HG03045 (cell line): ENCODE results near the gene LNP1.
"Not testable (repeated sequence)": the region's sequence is repeated elsewhere in the genome, so short reads cannot be mapped to it uniquely, and the experiment has no call there.

Experiments used
- ATAC-seq: cut with Tn5 transposase; IDR thresholded peaks from one replicate; pipeline ENCODE4 v1.9.1; 2021; ENCODE audit warnings: mild to moderate bottlenecking, moderate library complexity; ENCODE audit not compliant: unreplicated experiment

The LNP1 gene, protein sequence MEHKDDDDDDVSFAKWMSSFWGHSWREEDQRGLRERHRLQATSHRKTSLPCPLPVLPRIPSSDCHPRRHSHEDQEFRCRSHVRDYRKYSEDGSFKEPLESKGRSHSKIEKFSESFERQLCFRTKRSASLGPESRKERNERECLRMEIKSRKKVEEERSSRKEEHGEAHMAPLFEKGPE

DNA sequence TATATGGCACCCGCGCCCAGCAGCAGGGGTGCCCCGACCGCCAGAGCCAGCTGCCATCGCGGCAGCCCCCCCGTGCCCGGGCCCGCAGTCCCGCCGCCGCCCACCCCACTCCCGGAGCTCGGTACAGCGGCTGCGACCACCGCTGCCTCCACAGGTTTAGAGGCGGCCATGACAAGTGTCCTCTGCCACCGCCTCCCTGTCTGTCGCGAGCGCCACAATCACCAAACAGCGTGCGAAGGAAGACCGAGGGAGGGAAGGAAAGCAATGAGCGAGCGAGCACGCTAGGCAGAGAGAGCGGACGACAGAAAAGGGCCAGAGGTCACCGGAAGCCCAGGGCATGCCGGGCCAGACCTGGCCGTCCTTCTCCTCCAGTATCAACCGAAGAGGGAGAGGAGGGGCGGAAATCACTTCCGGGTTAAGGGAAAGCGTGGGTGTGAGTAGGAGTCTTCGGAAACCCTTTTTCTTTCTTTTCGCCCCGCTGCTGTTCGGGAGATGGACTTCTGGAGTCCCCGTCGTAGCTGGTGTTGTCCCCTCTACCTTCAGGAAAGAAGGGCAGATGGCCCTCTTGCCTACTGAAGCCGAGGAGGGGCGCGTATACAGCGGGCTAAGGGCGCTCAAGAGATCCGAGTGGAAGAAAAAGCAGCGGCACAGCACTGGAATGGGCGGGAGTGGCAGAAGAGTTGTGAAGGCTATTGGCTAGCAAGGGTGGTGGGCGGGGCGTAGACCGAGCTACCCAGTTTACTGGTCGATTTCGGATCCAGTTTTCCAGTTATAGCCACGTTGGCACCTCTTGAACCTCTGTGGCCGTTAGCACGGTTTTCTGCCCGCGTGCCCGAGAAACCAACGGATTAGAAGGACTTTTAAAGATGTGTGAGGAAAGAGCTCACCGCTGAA is at the start of gene LNP1, which contains the start of gene TOMM70:
TSS of gene LNP1 (plus strand) at position 760 of the 894 bp plus-strand sequence. CDS start 28,191 bp downstream, outside the sequence.
TSS of gene TOMM70 (minus strand) at position 310 of the 894 bp plus-strand sequence. CDS start at position 170, 140 bp downstream.
- peak; percentile 94 for ATAC-seq

DNA sequence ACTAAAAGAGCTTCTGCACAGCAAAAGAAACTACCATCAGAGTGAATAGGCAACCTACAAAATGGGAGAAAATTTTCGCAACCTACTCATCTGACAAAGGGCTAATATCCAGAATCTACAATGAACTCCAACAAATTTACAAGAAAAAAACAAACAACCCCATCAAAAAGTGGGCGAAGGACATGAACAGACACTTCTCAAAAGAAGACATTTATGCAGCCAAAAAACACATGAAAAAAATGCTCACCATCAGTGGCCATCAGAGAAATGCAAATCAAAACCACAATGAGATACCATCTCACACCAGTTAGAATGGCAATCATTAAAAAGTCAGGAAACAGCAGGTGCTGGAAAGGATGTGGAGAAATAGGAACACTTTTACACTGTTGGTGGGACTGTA is 49.6 kb upstream of the LNP1 start:
- ATAC-seq: not testable (repeated sequence)

DNA sequence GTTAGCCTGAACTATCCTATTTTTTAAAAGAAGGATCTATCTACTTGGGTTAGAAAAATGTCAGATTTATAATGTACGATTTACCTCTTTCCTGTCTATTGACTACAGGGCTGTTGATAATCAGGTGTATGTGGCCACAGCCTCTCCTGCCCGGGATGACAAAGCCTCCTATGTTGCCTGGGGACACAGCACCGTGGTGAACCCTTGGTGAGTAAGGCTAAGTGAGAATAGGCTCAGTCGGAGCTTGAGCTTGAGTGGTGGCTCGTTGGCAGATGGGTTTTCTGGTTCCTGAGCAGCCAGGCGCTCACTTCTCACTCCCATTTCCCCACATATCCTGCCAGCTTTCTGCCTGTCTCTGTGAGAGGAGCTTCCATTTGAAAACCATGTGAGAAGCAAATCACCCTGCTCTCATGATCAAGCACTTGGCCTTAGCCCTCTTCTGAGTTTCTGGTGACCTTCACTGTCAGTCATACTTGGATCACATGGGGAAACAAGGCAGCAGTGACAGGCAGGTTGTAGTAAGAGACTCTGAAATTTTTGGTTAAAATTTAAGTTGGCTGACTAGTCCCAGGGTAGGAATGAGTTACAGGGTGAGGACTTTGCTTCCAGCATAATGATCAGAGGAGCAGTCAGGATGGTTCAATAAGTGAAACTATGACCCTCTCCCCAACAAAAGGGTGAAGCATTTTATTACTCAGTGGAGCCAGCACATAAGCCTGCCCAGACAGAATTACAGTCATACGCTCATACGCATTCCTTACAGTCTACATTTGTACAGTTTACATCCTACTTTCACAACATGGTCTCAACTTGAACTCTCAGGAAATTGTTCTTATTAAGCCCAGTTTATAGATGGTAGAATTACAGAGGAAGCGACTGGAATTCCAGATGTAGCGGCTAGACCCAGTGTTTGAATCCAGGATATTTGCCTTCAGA is 48.8 kb upstream of the LNP1 start:
- no peak for ATAC-seq

DNA sequence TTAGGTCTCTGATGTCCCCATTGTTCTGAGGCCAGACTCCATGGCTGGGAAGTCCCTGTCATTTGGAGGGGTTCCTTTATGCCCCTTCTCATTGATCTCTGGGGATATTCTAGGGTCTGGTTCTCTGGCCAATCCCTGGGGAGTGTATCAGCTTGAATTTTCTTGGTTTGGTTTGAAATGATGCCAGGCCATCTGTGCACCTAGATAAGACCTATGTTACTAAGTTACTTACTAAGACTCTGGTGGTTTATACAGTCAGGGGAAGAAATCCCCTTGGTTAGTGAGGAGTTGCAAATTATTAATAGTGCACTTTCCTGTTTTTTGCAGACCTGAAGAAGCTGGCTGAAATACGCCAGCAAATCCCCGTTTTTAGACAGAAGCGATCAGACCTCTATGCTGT is 46.5 kb upstream of the LNP1 start:
- ATAC-seq: no peak

DNA sequence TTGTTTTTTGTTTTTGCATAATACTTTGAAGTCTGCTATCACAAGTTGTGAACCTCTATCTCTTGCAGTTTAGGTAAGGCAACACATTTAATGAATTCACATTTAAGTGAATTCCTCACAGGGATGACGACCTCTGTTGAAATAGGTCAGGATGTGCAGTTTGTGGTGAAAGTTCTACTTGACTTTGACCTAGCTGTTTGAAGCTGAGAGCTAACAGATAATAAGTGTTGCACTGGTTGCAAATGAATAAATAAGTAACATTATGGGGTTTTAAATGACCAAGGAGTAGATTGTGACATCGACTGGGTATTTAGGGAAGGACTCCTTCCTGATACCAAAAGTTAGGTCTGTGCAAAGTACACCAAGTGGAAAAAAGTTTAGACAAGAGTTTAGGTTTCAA is 42.9 kb upstream of the LNP1 start:
- ATAC-seq: no peak

DNA sequence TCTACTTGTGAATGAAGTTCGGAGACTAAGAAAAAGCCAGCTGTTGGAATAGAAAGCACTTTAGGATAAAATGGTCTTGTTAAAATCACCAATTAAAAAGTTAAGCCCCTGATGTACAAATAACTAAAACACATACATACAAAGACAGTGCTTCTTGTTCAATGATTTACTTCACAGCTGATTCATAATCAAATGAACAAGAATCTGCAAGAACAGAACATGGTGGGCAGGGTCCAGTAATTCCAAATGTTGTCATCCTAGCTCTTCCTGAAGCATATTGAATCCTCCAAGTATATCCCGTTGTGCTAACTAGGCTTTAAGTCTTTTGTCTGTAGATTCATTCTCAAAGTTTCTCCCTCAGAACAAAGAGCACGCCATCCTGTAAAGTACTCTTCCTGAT is 42.3 kb upstream of the LNP1 start:
- no peak for ATAC-seq

DNA sequence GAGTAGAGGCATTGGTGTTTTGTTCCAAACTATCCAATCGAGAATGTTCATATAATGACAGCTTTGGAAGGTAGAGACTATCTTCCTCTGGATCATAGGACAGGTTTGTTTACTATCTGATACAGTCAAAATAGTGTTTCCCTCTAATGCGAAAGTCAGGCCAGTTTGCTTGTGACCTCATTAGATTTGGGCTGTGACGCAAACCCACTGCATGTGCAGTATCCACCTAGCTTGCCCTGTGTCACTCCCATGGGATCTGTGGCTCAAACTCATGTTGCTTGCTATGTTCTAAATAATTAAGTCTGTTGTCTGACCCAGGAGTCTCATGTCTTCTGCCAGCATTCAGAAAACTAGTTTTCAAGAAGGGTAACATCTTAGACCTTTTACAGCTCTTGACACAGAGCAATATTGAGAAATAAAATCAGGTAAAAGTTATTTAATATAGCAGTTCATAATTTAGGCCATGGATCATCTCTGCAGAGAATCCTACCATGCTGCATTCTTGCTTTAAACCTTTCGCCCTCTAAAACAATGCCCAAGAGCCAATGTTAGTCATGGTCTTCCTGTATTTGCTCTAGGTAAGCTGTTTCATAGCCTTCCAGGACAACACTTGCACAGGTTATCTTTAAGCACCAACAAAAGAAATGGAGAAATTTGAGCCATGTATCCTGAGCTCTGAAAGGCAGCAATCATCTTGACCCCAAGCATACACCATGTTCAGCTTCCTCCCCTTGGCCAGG is 40.4 kb upstream of the LNP1 start:
- no peak for ATAC-seq

DNA sequence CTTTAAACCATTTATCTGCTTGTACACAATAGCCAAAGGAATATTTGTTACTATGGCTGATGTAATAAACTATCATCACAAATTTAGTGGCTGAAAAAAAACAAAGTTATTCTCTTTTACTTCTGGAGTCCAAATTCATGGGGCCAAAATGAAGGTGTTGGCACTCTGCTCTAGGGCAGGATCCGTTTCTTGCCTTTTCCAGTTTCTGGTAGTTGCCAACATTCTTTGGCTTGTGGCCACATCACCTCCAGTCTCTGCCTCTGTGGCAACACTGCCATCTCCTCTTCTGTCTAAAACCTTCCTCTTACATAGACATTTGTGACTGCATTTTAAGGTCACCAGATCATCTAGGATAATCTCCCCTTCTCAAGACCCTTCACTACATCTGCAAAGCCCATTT is 39.4 kb upstream of the LNP1 start:
- no peak for ATAC-seq

DNA sequence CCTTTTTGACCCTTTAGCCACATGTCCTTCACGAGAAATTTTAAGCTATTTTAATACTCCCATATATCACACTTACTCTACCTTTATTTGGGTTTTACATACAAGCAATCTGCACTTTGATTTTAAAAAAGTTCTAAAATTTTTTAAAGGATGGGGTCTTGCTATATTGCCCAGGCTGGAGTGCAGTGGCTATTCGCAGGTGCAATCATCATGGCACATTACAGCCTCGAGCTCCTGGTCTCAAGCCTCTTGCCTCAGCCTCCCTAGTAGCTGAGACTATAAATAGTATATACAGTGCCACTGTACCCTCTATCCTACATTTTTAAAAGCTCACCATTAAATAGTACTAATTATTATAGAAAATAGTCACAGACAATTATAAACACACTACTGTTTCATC is 36.9 kb upstream of the LNP1 start:
- no peak for ATAC-seq

DNA sequence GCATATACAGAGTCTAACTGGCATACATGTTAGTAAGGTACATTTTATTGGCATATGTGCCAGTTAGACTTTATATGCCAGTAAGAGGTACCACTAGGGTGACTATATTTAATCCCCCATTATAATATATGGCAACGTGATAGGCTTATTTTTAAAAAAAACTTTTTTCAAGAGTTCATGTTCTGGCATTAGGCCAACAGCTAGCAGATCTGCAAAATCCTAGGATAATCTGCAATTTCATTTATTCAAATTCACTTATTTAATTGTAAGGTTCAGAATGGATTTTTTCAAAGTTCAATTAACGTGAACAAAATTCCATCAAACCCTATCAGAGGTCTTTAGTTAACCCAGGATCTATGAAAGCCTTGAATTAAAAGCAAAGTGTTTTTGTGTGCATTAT is 34.9 kb upstream of the LNP1 start:
- ATAC-seq: no peak

DNA sequence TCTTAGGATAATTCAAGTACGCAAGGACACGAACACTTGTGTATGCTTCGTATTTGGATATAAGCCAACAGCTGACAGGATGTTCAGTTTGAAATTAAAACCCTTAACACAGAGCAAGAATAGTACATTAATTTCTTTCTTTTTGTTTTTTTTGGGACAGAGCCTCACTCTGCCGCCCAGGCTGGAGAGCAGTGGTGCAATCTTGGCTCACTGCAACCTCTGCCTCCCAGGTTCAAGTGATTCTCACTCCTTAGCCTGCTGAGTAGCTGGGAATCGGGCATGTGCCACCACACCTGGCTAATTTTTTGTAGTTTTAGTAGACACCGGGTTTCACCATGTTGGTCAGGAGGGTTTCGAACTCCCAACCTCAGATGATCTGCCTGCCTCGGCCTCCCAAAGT is 32.9 kb upstream of the LNP1 start:
- ATAC-seq: no peak

DNA sequence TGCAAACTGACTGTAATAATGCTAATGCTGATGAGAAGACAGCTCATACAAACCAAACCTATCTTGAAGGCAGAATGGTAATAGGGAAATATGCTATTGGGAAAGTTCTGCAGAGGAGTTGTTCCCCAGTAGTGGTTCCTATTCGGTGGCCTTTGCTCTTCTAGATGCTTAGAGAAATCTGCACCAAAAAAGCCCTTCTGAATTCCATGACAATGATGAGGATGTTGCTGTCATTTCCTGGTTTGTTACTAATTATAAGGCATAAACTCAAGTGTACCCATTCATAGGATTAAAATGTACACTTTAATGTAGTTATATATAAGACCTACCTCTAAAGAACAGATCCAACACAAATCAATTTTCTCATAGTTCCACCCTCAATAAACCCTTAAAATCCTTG is 30.6 kb upstream of the LNP1 start:
- ATAC-seq: no peak

DNA sequence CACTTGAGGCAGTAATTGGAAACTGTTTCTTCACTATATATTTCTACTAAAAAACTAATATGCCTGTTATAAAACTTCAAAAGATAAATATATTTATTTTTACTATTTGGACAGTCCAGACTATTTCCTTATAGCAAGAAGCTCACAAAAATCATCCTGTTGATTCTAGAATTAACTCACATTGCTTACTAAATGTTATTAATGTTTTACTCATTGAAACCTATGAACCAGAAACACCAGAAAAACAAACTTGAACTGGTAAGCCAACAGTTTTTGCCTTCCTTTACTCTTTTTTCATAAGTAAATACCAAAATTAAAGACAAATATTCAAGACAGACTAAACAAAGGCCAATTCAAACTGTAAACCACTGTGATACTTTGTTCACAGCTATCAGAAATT is 26.8 kb upstream of the LNP1 start:
- ATAC-seq: no peak

DNA sequence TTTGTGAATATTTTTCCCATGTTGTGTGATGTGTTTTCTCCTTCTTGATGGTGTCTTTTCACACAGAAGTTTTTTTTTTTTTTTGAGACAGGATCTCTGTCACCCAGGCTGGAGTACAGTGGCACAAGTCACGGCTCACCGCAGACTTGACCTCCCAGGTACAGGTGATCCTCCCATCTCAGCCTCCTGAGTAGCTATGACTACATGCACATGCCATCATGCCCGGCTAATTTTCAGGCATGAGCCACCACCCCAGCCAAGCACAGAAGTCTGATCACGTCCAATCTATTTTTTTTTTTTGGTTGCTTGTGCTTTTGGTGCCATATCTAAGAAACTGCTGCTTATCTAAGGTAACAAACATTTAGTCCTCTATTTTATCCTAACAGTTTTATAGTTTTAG is 25.0 kb upstream of the LNP1 start:
- ATAC-seq: no peak

DNA sequence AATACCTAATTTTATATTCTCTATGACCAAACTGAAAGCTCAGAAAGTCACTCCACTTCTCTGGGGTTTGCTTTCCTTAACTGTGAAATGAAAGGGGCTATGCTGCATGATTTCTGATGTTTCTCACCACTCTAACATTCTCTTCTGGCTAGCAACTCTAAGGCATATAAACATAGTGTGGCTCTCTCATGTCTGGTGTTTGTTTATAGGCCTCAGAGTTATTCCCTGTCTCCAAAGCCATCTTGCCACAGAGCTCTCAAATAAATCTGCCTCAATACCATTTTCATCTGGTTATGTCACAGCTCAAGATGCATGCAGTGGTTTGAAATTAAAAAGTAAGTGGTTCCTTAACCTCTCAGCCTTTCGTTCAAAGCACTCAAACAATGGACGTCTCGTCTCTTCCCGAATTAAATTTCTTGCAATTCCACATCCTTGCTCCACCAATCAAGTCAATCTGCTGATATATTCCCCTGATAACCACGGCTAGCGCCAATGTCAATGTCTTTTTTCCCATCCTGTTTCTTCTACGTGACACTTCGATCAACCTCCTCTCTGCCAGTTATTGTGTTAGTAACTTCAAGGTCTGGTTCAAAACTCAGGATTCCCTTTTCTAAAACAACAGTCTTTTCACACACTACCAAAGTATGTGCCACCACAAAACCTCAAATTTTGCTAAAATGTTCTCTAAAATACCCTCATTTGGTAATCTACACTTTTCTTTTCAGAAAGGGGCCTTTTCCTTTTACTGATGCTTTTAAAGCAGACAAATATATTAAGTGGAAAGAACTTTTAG is 16.4 kb upstream of the LNP1 start:
- no peak for ATAC-seq

DNA sequence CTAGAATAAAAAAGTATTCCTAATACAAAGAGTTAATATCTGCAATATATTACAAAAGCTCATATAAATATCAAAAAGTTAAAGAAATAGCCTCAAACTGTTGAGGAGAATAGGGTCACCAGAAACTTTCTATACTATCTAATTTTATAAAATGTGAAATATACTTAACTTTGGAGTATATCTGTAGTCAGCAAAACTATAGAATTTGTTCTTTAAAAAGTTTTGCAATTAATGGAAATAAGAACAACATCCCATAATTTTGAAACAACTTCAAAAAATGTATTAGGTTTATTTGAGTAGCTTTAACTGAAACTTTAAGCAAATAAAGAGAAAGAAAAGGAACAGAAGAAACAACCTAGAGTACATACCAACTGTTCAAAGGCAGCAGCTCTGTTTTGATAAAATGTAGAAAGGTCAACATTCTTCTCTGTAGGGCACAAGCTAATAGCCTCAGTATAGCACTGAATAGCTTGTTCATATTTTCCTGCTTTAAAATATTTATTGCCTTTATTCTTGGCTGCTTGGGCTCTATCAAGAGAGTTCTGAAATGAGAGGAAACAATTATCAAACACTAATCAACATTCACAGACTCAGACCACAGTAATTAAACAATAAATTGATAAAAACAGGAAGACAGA is 14.8 kb upstream of the LNP1 start:
- no peak for ATAC-seq

DNA sequence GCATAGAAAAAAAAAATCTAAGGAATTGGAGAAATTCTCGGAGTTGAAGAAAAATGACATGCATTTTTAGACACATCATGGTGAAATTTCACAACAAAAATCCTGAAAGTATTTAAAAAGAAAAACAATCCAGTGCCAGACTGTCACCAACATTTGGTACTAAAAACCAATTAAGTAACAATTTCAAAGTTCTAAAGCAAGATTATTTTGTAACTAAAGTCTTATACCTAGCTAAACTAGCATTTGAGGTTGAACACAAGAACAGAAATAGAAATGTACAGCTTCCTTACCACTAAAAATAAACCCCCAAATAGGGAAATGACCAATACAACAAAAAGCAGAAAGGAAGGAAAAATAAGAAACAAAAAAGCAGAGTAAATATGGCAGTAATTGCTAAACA is 12.3 kb upstream of the LNP1 start:
- no peak for ATAC-seq

DNA sequence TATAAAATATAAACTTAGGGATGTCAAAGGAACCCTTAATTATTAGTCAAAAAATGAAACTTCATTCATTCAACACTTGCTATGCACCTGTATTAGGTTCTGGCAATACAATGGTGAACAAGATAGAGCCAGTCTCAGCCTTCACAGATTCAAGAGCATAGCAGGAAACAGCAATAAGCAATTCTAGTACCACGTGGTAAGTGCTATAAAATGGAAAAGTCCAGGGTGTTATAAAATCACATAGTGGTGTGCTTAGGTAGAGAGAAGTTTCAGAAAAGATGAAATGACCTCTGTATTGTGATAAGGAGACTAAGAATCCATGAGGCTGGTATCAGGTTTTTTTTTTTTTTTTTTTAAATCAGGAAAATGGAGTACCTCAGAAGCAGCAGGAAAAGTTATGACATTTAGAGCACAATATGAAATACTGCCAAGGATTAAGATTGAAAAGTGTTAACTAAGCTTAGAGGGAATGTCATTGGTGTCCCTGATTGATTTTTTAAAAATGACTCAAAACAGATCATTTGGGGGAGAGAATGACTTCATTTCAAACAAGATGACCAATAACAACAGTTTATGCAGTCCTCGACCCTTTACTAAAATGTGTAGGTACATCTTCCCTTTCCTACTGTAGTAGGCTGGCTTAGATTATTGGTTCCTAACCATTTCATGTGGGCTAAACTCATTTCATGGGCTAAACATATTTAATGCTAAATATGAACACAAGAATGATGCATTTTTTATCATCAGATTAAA is 5.5 kb upstream of the LNP1 start:
- ATAC-seq: no peak

DNA sequence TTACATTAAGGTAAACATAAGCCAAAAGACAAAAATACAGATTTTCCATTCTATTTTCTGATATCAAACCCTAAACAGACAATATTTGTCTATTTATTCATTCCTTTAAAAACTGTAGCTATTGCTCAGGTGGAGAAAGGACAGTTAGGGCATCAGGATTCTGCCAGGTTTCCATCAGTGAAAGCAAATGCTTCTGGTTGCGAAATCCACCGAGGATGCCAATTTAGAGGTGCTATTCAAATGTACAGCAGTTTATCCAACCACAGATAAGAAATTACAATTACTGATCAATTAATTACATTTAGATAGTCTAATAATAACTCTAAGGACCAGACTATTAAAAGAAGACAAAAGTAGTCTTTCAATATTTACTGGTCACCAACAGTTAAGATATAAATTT is 4.4 kb upstream of the LNP1 start:
- no peak for ATAC-seq
